CD14-positive monocyte (primary cell): Measurements from ENCODE around the gene KAT6B. TPM values are rescaled to one million over a fixed set of nuclear protein-coding genes. Genes with fewer than 3 reads are reported as not detected.

Source experiments
- DNase-seq, 3 donors: peaks; one replicate each; pipeline ENCODE4 v3.0.0-alpha.2; 2011 to 2022
- H2AFZ ChIP-seq: 2 replicates; pipeline ENCODE4 v1.6.0; 2012; ENCODE audit warnings: mild to moderate bottlenecking, low read depth, low read length, inconsistent platforms; ENCODE audit not compliant: insufficient read depth, poor library complexity, severe bottlenecking
- H3K27ac ChIP-seq, 2 donors: 1 replicate in 1 of 2; 2 replicates in 1 of 2; pipeline ENCODE4 v1.5.1; 2012 to 2013; ENCODE audit warnings: low read length in 2 of 2, control low read depth in 1 of 2, inconsistent platforms in 1 of 2, low read depth in 1 of 2, mild to moderate bottlenecking in 1 of 2
- H3K27me3 ChIP-seq, 2 donors: one replicate each; pipeline versions ENCODE4 v1.6.0 to v1.6.1; 2011 to 2013; ENCODE audit warnings: low read length in 2 of 2; ENCODE audit not compliant: control insufficient read depth in 2 of 2, insufficient read depth in 2 of 2
- H3K36me3 ChIP-seq, 2 donors: replicated peaks in 1 of 2; 1 replicate in 1 of 2; 2 replicates in 1 of 2; pipeline versions ENCODE4 v1.5.1 to v1.6.1; 2012 to 2013; ENCODE audit warnings: low read length in 2 of 2, control low read depth in 1 of 2, inconsistent platforms in 1 of 2, mild to moderate bottlenecking in 1 of 2; ENCODE audit not compliant: insufficient read depth in 2 of 2, control insufficient read depth in 1 of 2
- H3K4me1 ChIP-seq, 2 donors: 1 replicate in 1 of 2; 2 replicates in 1 of 2; pipeline versions ENCODE4 v1.5.1 to v1.6.1; 2012 to 2013; ENCODE audit warnings: low read length in 2 of 2, control low read depth in 1 of 2, inconsistent platforms in 1 of 2, mild to moderate bottlenecking in 1 of 2, moderate library complexity in 1 of 2; ENCODE audit not compliant: insufficient read depth in 2 of 2, control insufficient read depth in 1 of 2
- H3K4me2 ChIP-seq: replicated peaks from 2 replicates; pipeline ENCODE3; 2012; ENCODE audit warnings: low read length, moderate library complexity, mild to moderate bottlenecking; ENCODE audit not compliant: poor library complexity, severe bottlenecking; ENCODE audit errors: extremely low read depth
- H3K4me3 ChIP-seq, 3 experiments: fragments of 200-600 bp in 1 of 3; sonication (generic) in 1 of 3; replicated peaks in 1 of 3; 1 replicate in 2 of 3; 2 replicates in 1 of 3; pipeline ENCODE4 v1.5.1; 2011 to 2013; ENCODE audit warnings: low read length in 3 of 3, mild to moderate bottlenecking in 3 of 3, control low read depth in 2 of 3, low read depth in 2 of 3, inconsistent platforms in 1 of 3, moderate library complexity in 1 of 3
- H3K79me2 ChIP-seq: 2 replicates; pipeline ENCODE4 v1.6.0; 2012; ENCODE audit warnings: mild to moderate bottlenecking, control low read depth, inconsistent platforms, low read length, moderate library complexity; ENCODE audit not compliant: insufficient read depth
- H3K9ac ChIP-seq: 2 replicates; pipeline ENCODE4 v1.6.0; 2017; ENCODE audit warnings: low read length, mild to moderate bottlenecking; ENCODE audit not compliant: insufficient read depth, poor library complexity, severe bottlenecking
- H3K9me3 ChIP-seq, 2 donors: replicated peaks in 1 of 2; 1 replicate in 1 of 2; 2 replicates in 1 of 2; pipeline versions ENCODE4 v1.5.1 to v1.6.1; 2012 to 2013; ENCODE audit warnings: low read length in 2 of 2, control low read depth in 1 of 2; ENCODE audit not compliant: control insufficient read depth in 1 of 2, insufficient read depth in 1 of 2
- H4K20me1 ChIP-seq: 2 replicates; pipeline ENCODE4 v1.6.0; 2012; ENCODE audit warnings: mild to moderate bottlenecking, low read length, control low read depth, moderate library complexity; ENCODE audit not compliant: insufficient read depth
- H3K27ac Mint-ChIP-seq, 7 donors: one replicate each; pipeline ENCODE4 v1.8.0; 2020; ENCODE audit warnings: mild to moderate bottlenecking in 7 of 7, mixed read lengths in 7 of 7, moderate library complexity in 6 of 7, inconsistent platforms in 2 of 7
- H3K27me3 Mint-ChIP-seq, 3 donors: one replicate each; pipeline ENCODE4 v1.8.0; 2021 to 2022; ENCODE audit warnings: low read depth in 3 of 3, mild to moderate bottlenecking in 3 of 3, mixed read lengths in 3 of 3, moderate library complexity in 3 of 3, inconsistent platforms in 1 of 3
- H3K36me3 Mint-ChIP-seq, 2 donors: one replicate each; pipeline ENCODE4 v1.8.0; 2020; ENCODE audit warnings: mixed read lengths in 2 of 2, inconsistent platforms in 1 of 2, mild to moderate bottlenecking in 1 of 2
- H3K4me1 Mint-ChIP-seq: one replicate; pipeline ENCODE4 v1.8.0; 2020; ENCODE audit warnings: mild to moderate bottlenecking, mixed read lengths
- H3K4me3 Mint-ChIP-seq, 2 donors: one replicate each; pipeline ENCODE4 v1.8.0; 2020; ENCODE audit warnings: mild to moderate bottlenecking in 2 of 2, mixed read lengths in 2 of 2, moderate library complexity in 1 of 2
- H3K9me3 Mint-ChIP-seq, 7 donors: one replicate each; pipeline ENCODE4 v1.8.0; 2020 to 2022; ENCODE audit warnings: mixed read lengths in 7 of 7, mild to moderate bottlenecking in 6 of 7, moderate library complexity in 6 of 7, inconsistent platforms in 2 of 7
- CTCF ChIP-seq: fragments of 200-600 bp; IDR thresholded peaks from one replicate; pipeline ENCODE4 v1.8.0; 2022; ENCODE audit warnings: antibody characterized with exemption, mild to moderate bottlenecking
- whole genome bisulfite sequencing: methylation state at CpG from one replicate; pipeline ENCODE4 v1.1.5; 2013; ENCODE audit warnings: missing lambda C conversion rate; ENCODE audit not compliant: insufficient coverage; 5-methylcytosine and 5-hydroxymethylcytosine counted together
- intact Hi-C, 2 donors: fragments of 100-400 bp; cut with micrococcal nuclease; formaldehyde crosslinking; loops; one replicate each; pipeline versions ENCODE4 v1.15.0 to v1.15.1; 2023
- polyA plus RNA-seq, 3 donors: library from polyadenylated mRNA; depleted of rRNA in 1 of 3; unstranded in 2 of 3; stranded (reverse) in 1 of 3; fragments of 300-500 nt in 2 of 3; fragments of >200 nt in 1 of 3; fragmentation: Illumina TruSeq in 2 of 3; gene quantifications; 1 replicate in 2 of 3; 2 replicates in 1 of 3; pipeline ENCODE4 v1.2.3, GENCODE V29; 2012 to 2021

Gene KAT6B
- polyA plus RNA-seq, 3 donors: 3.3 to 6.4 (median 6.2) TPM

GRCh38 chr10:74928742-74929191 lies 102.4 kb downstream of the KAT6B start:
- intact Hi-C loops: no loop called here
- H3K4me3 ChIP-seq: no peak overlapping the region
- Mint-ChIP-seq H3K4me1 (peaks cover 14% of the 10 kb centered on the region), H3K27ac (no peak overlapping the region), H3K27me3 (no peaks in the 10 kb centered on the region), H3K36me3 (peaks cover 0 to 2% of the 10 kb centered on the region in 2 donors), H3K9me3 (no peaks in the 10 kb centered on the region), H3K4me3 (no peak overlapping the region)
- no peaks in the 10 kb centered on the region for H3K9me3 ChIP-seq
- H3K27me3 ChIP-seq: no peaks in the 10 kb centered on the region
- H3K4me2 ChIP-seq: no peak overlapping the region
- H4K20me1 ChIP-seq: peaks cover 10% of the 10 kb centered on the region
- WGBS: no CpG with 5 or more reads among the region's 2 CpGs
- no peaks in the 10 kb centered on the region for H3K36me3 ChIP-seq
- H3K27ac ChIP-seq: no peak overlapping the region
- no peak for DNase-seq
- H3K4me1 ChIP-seq: peaks cover 0 to 1% of the 10 kb centered on the region in 2 donors
- no peak for TF ChIP-seq CTCF
- H3K9ac ChIP-seq: no peak overlapping the region
- no peak overlapping the region for H2AFZ ChIP-seq
- peaks cover 21% of the 10 kb centered on the region for H3K79me2 ChIP-seq

DNA sequence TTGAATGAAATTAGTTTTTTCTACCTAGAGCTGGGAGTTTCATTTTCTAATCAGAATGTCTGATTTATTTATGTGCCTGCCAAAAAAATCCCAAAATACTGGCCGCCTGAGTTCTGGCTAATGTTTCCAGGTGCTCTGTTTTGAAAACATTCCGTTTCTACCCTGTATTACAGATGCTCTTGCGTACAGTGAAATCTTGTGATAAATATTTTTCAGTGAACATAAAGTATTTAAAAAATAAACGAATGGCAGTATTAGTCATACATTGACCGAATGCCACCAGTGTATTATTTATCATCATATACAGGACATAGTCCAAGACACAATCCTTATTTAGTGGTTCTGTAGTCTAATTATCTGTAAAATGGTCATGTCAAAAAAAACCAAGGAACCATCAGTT lies 102.8 kb downstream of the KAT6B start:
- no CpG with 5 or more reads among the region's 5 CpGs for WGBS
- Mint-ChIP-seq H3K27me3 (no peaks in the 10 kb centered on the region), H3K9me3 (no peaks in the 10 kb centered on the region), H3K36me3 (peaks cover 0 to 2% of the 10 kb centered on the region in 2 donors), H3K4me1 (peaks cover 16% of the 10 kb centered on the region), H3K4me3 (no peak overlapping the region), H3K27ac (no peak overlapping the region)
- Histone ChIP-seq H3K4me3 (no peak overlapping the region), H3K4me2 (no peak overlapping the region), H3K4me1 (peaks cover 0 to 4% of the 10 kb centered on the region in 2 donors), H4K20me1 (peaks cover 13% of the 10 kb centered on the region), H3K27ac (no peak overlapping the region), H3K27me3 (no peaks in the 10 kb centered on the region), H3K79me2 (peaks cover 21% of the 10 kb centered on the region), H3K36me3 (no peaks in the 10 kb centered on the region), H3K9ac (no peak overlapping the region), H2AFZ (no peak overlapping the region), H3K9me3 (no peaks in the 10 kb centered on the region)
- intact Hi-C loops: no loop called here
- no peak for DNase-seq
- no peak for TF ChIP-seq CTCF
